Ovary (tissue), 9 donors: ENCODE results near the gene FLG2. TPM values are rescaled to one million over a fixed set of nuclear protein-coding genes. Genes with fewer than 3 reads are reported as not detected.
"Not testable (repeated sequence)": the region's sequence is repeated elsewhere in the genome, so short reads cannot be mapped to it uniquely, and the experiment has no call there.

Source experiments
- DNase-seq, 5 donors: peaks; one replicate each; pipeline ENCODE4 v3.0.0-alpha.2; 2019 to 2020
- H3K27ac ChIP-seq, 2 donors: fragments of 200-600 bp; one replicate each; pipeline versions ENCODE4 v1.5.1 to v1.8.0; 2019 to 2022
- H3K27me3 ChIP-seq: fragments of 200-600 bp; one replicate; pipeline ENCODE4 v1.8.0; 2022
- H3K36me3 ChIP-seq: fragments of 200-600 bp; sonication (generic); one replicate; pipeline ENCODE4 v1.5.1; 2019
- H3K4me1 ChIP-seq: one replicate; pipeline ENCODE4 v1.8.1; 2013; ENCODE audit warnings: mild to moderate bottlenecking, moderate library complexity; ENCODE audit not compliant: insufficient read depth
- H3K4me3 ChIP-seq: fragments of 200-600 bp; sonication (generic); one replicate; pipeline ENCODE4 v1.5.1; 2017
- H3K9me3 ChIP-seq, 2 donors: fragments of 200-600 bp in 1 of 2; sonication (generic) in 1 of 2; one replicate each; pipeline versions ENCODE4 v1.5.1 to v1.8.1; 2013 to 2019; ENCODE audit warnings: mild to moderate bottlenecking in 1 of 2, moderate library complexity in 1 of 2
- EP300 ChIP-seq: sonication (generic); formaldehyde crosslinking; IDR thresholded peaks from one replicate; pipeline ENCODE4 v1.6.1; 2017; ENCODE audit warnings: antibody characterized with exemption
- POLR2A ChIP-seq: fragments of 450-650 bp; IDR thresholded peaks from one replicate; pipeline ENCODE4 v1.6.1; 2017; ENCODE audit warnings: antibody characterized with exemption, mild to moderate bottlenecking, moderate library complexity
- WGBS, 3 donors: extraction: QIAGEN DNeasy Blood & Tissue Kit in 1 of 3; methylation state at CpG; one replicate each; pipeline versions ENCODE4 v1.1.5 to v1.1.7; 2013 to 2017; 5-methylcytosine and 5-hydroxymethylcytosine counted together
- intact Hi-C, 4 donors: fragments of 100-400 bp; cut with DNase I; formaldehyde crosslinking; loops; one replicate each; pipeline versions ENCODE4 v1.11.0 to v1.15.1; 2022 to 2023
- polyA plus RNA-seq, 2 donors: library from polyadenylated mRNA; stranded (reverse); fragments of 200-250 nt in 1 of 2; fragments of 350-450 nt in 1 of 2; fragmentation: Illumina TruSeq in 1 of 2; extraction: RNeasy Lipid Tissue Mini Kit (QIAGEN cat#74804) in 1 of 2; gene quantifications; one replicate each; pipeline ENCODE4 v1.2.3, GENCODE V29; 2013 to 2014
- total RNA-seq, 7 donors: library from RNA; depleted of rRNA in 2 of 7; stranded (reverse); fragments of >200 nt in 2 of 7; fragmentation: NEBNext Ultra II Directional in 3 of 7; extraction: Animal tissue kit (Norgen Biotek cat#: 25700) in 3 of 7; gene quantifications; one replicate each; pipeline versions ENCODE4 v1.1.0 to v1.2.4, GENCODE V29; 2016 to 2023
- TF ChIP-seq, protein P1 (sequence below), 3 donors: fragments of 450-650 bp in 2 of 3; fragments of 200-600 bp in 1 of 3; IDR thresholded peaks; one replicate each; pipeline versions ENCODE4 v1.5.1 to v1.8.0; 2016 to 2022; ENCODE audit warnings: antibody characterized with exemption in 3 of 3, mild to moderate bottlenecking in 1 of 3
- donor health status: DM: no; HTN: no; CAD: no; lungs with moderate emphysema.
- donor health status: DM: no; HTN: no; CAD: no.
- donor health status: Bipolar disorder and iron deficiency.
- donor health status: DM: yes; HTN: yes; CAD: no.
- donor health status: DM: no; HTN: no; CAD: no.
- donor health status: DM: yes; HTN: yes; CAD: no.

The FLG2 gene
- total and polyA plus RNA-seq, 9 donors: not detected

DNA sequence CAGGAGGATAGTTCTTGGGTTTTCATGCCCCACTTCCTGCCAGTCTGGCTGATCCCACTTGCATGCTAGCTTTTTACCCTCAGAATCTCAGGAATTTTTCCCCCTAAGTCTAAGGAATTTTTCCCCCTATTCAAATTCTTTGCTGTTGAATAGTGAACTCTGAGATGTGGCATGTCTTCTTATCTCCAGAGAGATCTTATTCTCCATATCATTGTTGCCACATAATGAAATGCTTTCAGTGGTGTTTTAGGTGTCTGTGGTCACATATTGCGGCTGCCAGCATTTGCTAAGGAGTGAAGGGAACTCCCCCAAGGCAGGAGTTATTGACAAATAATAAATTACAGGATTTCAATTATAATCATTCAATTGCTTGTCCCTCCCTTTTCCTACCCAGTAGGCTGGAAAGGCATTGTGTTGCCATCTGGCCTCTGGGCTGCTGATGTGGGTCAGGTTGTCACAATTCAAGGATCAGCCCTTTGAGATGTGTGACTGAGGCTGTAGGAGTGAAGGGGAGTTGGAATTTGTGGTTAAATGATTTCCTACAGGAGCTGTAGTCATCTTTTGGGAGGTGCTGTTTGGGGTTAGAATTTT lies 30.9 kb downstream of the FLG2 start:
- no peaks in the 10 kb centered on the region for H3K27me3 ChIP-seq
- no peak for TF ChIP-seq POLR2A
- no peak for DNase-seq
- intact Hi-C loops: no loop called here
- 81 to 95% (median 86%) methylated on average over 1 of the region's 1 CpG for WGBS, 3 donors
- no peak overlapping the region for H3K27ac ChIP-seq
- no peak overlapping the region for H3K4me3 ChIP-seq
- H3K9me3 ChIP-seq: no peaks in the 10 kb centered on the region
- H3K4me1 ChIP-seq: no peaks in the 10 kb centered on the region
- no peaks in the 10 kb centered on the region for H3K36me3 ChIP-seq

DNA sequence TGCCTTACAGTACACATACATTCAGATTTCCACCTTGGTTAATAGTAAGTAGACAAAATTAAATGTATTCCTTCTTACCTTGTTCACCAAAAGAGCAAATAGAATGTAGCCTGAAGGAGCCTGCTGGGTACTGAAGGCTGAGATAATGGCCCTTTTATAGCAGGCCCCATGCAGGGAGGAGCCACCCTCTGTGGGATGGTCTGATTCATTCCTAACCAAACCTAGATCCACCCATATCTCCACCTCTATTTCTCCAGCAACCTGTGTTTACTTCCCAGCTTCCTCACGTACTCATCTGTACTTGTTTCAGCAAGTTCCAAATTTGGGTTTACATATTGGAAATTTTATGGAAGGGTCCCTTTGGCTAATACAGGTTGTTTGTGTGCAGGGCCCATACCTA lies 34.7 kb downstream of the FLG2 start, which contains the start of gene FLG:
Gene FLG, minus strand, starts transcription at position 129 of the 400 bp plus-strand sequence. CDS start 9,783 bp downstream, outside the sequence.
- H3K4me1 ChIP-seq: no peaks in the 10 kb centered on the region
- no peak for DNase-seq

DNA sequence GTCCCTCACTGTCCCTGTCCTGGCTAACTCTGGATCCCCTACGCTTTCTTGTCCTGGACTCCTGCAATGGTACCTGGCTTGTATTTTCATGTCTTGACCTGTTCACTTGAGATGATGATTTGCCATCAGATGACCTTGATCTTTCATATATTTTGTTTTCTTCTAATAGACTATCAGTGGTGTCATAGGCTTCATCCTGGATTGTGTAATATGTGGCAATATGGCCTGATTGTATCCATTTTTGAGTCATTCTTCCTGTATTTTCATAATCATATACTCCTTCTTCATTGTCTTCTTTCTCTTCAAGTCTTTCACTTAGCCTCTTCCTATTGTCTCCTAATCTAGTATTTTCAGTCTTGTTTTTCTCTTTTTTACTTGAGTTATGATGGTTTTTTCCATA lies 45.8 kb downstream of the FLG2 start:
- no peaks in the 10 kb centered on the region for H3K36me3 ChIP-seq
- 87 to 98% (median 92%) methylated on average over 1 of the region's 1 CpG for WGBS, 3 donors
- no peaks in the 10 kb centered on the region for H3K9me3 ChIP-seq
- H3K27me3 ChIP-seq: no peaks in the 10 kb centered on the region
- no peak overlapping the region for H3K27ac ChIP-seq
- H3K4me1 ChIP-seq: no peaks in the 10 kb centered on the region
- H3K4me3 ChIP-seq: no peak overlapping the region
- intact Hi-C loops: no loop called here
- no peak for DNase-seq
- TF ChIP-seq POLR2A (no peak), EP300 (no peak)

More for the DNA sequence above, 34.7 kb downstream of the FLG2 start, which contains the start of gene FLG:
- no peaks in the 10 kb centered on the region for H3K27me3 ChIP-seq
- H3K9me3 ChIP-seq: no peaks in the 10 kb centered on the region
- H3K27ac ChIP-seq: no peak within 1 kb of the TSS
- 81 to 86% (median 82%) methylated on average over 1 of the region's 1 CpG for WGBS, 3 donors
- H3K4me3 ChIP-seq: no peak within 1 kb of the TSS
- intact Hi-C loops: no loop called here
- TF ChIP-seq EP300 (no peak), POLR2A (no peak)
- TF ChIP-seq, protein P1, sequence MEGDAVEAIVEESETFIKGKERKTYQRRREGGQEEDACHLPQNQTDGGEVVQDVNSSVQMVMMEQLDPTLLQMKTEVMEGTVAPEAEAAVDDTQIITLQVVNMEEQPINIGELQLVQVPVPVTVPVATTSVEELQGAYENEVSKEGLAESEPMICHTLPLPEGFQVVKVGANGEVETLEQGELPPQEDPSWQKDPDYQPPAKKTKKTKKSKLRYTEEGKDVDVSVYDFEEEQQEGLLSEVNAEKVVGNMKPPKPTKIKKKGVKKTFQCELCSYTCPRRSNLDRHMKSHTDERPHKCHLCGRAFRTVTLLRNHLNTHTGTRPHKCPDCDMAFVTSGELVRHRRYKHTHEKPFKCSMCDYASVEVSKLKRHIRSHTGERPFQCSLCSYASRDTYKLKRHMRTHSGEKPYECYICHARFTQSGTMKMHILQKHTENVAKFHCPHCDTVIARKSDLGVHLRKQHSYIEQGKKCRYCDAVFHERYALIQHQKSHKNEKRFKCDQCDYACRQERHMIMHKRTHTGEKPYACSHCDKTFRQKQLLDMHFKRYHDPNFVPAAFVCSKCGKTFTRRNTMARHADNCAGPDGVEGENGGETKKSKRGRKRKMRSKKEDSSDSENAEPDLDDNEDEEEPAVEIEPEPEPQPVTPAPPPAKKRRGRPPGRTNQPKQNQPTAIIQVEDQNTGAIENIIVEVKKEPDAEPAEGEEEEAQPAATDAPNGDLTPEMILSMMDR (IDR thresholded peaks at IDR 0.05): no peak
- no peaks in the 10 kb centered on the region for H3K36me3 ChIP-seq

DNA sequence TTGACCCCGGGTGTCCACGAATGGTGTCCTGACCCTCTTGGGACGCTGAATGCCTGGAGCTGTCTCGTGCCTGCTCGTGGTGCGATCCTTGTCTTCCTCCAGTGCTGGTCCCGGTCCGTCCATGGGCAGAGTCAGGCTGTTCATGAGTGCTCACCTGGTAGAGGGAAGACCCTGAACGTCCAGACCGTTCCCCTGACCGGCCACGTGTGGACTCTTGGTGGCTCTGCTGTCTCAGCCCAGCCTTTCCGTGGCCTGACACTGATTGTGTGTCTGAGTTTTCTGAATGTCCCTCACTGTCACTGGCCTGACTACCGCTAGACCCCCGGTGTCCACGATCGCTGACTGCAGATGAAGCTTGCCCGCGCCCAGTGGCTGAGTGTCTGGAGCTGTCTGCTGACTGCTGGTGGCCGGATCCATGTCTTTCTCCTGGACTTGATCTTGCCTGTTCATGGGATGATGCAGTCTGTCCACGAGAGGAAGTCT lies 46.4 kb downstream of the FLG2 start:
- TF ChIP-seq EP300: no peak
- no peak for TF ChIP-seq POLR2A
- TF ChIP-seq, protein P1 (IDR thresholded peaks at IDR 0.05): no peak
- WGBS, 3 donors: 93 to 96% (median 94%) methylated on average over 21 of the region's 21 CpGs
- no peak for DNase-seq
- Histone ChIP-seq H3K36me3 (no peaks in the 10 kb centered on the region), H3K27me3 (no peaks in the 10 kb centered on the region), H3K4me3 (no peak overlapping the region), H3K4me1 (no peaks in the 10 kb centered on the region), H3K9me3 (no peaks in the 10 kb centered on the region), H3K27ac (no peak overlapping the region)
- intact Hi-C loops: no loop called here

DNA sequence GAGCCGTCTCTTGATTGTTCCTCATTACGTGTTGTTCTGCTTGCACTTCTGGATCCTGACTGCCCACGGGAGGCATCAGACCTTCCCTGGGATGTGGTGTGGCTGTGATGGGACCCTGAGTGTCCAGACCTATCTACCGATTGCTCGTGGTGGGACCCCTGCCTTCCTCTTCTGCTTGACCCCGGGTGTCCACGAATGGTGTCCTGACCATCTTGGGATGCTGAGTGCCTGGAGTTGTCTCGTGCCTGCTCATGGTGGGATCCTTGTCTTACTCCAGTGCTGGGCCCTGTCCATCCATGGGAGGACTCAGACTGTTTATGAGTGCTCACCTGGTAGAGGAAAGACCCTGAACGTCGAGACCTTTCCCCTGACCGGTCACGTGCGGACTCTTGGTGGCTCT lies 47.6 kb downstream of the FLG2 start:
- intact Hi-C loops, H3K36me3 ChIP-seq, H3K9me3 ChIP-seq, H3K27me3 ChIP-seq, H3K27ac ChIP-seq, H3K4me1 ChIP-seq, H3K4me3 ChIP-seq, DNase-seq: not testable (repeated sequence)
- WGBS, 3 donors: 91 to 94% (median 93%) methylated on average over 13 of the region's 13 CpGs

DNA sequence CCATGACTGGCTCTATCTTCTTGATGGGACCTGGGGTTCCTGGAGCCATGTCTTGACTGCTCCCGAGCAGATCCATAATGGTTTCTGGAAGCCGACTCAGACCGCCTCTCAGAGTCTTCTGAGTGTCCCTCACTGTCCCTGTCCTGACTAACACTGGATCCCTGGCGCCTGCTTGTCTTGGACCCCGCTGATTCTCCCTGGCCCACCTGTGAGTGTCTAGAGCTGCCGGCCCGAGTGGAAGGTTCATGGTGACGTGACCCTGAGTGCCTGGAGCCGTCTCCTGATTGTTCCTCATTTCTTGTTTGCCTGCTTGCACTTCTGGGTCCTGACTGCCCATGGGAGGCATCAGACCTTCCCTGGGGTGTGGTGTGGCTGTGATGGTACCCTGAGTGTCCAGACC lies 49.9 kb downstream of the FLG2 start:
- 92 to 96% (median 94%) methylated on average over 9 of the region's 9 CpGs for WGBS, 3 donors
- Histone ChIP-seq H3K27ac (no peak overlapping the region), H3K9me3 (peaks cover 0 to 3% of the 10 kb centered on the region in 2 donors), H3K27me3 (no peaks in the 10 kb centered on the region), H3K36me3 (no peaks in the 10 kb centered on the region), H3K4me1 (no peaks in the 10 kb centered on the region), H3K4me3 (no peak overlapping the region)
- no peak for DNase-seq
- intact Hi-C loops: no loop called here
- TF ChIP-seq, protein P1 (IDR thresholded peaks at IDR 0.05): no peak
- TF ChIP-seq EP300 (no peak), POLR2A (no peak)

DNA sequence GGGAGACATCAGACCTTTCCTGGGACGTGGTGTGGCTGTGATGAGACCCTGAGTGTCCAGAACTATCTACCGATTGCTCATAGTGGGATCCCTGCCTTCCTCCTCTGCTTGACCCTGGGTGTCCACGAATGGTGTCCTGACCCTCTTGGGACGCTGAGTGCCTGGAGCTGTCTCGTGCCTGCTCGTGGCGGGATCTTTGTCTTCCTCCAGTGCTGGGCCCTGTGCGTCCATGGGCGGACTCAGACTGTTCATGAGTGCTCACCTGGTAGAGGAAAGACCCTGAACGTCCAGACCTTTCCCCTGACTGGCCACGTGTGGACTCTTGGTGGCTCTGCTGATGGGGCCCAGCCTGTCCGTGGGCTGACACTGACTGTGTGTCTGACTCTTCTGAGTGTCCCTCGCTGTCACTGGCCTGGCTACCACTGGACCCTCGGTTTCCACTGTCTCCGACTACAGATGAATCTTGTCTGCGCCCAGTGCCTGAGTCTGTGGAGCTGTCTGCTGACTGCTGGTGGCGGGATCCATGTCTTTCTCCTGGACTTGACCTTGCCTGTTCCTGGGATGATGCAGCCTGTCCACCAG lies 50.4 kb downstream of the FLG2 start:
- H3K9me3 ChIP-seq, H3K27ac ChIP-seq, H3K4me1 ChIP-seq, DNase-seq, H3K4me3 ChIP-seq, intact Hi-C loops, H3K36me3 ChIP-seq, H3K27me3 ChIP-seq: not testable (repeated sequence)
- WGBS, 3 donors: 79 to 95% (median 94%) methylated on average over 17 of the region's 17 CpGs

DNA sequence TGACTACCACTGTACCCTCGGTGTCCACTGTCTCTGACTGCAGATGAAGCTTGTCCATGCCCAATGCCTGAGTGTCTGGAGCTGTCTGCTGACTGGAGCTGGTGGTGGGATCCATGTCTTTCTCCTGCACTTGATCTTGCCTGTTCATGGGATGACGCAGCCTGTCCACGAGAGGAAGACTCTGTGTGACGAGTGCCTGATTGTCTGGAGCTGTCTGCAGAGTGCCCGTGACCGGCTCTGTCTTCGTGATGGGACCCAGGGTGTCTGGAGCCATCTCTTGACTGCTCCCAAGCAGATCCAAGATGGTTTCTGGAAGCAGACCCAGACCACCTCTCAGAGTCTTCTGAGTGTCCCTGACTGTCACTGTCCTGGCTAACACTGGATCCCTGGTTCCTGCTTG lies 51.0 kb downstream of the FLG2 start:
- H3K36me3 ChIP-seq, DNase-seq, H3K27me3 ChIP-seq, H3K27ac ChIP-seq, intact Hi-C loops, H3K4me3 ChIP-seq, H3K9me3 ChIP-seq, H3K4me1 ChIP-seq: not testable (repeated sequence)
- WGBS, 3 donors: 79 to 91% (median 89%) methylated on average over 7 of the region's 7 CpGs

DNA sequence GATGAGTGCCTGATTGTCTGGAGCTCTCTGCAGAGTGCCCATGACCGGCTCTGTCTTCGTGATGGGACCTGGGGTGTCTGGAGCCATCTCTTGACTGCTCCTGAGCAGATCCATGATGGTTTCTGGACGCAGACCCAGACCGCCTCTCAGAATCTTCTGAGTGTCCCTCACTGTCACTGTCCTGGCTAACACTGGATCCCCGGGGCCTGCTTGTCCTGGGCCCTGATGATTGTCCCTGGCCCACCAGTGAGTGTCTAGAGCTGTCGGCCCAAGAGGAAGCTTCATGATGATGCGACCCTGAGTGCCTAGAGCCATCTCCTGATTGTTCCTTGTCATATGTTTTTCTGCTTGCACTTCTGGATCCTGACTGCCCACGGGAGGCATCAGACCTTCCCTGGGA lies 51.8 kb downstream of the FLG2 start:
- DNase-seq, H3K27me3 ChIP-seq, H3K4me3 ChIP-seq: not testable (repeated sequence)

More for the DNA sequence above, 51.8 kb downstream of the FLG2 start:
- H3K27ac ChIP-seq, H3K4me1 ChIP-seq, H3K36me3 ChIP-seq, H3K9me3 ChIP-seq, intact Hi-C loops: not testable (repeated sequence)
- WGBS, 3 donors: 88 to 97% (median 93%) methylated on average over 8 of the region's 8 CpGs
